NCI-H2107 (cell line): ENCODE data around the gene TEX12.

ENCODE experiments used
- DNase-seq: peaks from one replicate; lab custom pipeline; 2025; lab: John Stamatoyannopoulos, UW

The TEX12 gene

DNA sequence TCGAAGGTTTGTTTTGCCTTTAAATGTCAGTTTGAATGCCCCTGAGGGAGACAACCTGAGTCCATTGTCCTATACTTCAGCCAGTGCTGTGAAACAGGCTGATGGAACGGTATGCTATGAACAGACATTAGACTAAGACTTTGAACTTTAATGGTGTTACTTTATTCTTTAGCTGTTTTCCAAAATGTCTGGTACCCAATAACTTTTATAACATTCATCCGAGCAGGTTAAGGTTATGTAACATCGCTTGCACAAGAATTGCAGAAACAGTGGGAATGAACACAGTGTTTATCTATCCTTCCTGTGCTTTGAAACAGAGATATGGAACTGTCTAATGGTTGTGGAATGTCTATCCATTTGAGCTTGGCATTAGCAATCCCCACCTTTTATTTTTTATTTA is 46.6 kb downstream of the TEX12 start:
- DNase-seq, result no peak

DNA sequence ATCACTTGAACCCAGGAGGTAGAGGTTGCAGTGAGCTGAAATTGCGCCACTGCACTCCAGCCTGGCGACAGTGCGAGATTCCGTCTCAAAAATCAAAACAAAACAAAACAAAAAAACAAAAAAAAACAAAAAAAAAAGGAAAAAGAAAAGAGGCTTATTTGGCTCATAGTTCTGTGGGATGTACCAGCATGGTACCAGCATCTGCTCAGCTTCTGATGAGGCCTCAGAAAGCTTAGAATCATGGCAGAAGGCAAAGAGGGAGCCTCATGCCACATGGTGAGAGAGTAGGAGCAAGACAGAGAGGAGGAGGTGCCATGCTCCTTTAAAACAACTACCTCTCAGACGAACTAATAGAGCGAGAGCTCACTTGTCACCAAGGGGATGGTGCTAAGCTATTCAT is 48.4 kb downstream of the TEX12 start:
- DNase-seq, result no peak

DNA sequence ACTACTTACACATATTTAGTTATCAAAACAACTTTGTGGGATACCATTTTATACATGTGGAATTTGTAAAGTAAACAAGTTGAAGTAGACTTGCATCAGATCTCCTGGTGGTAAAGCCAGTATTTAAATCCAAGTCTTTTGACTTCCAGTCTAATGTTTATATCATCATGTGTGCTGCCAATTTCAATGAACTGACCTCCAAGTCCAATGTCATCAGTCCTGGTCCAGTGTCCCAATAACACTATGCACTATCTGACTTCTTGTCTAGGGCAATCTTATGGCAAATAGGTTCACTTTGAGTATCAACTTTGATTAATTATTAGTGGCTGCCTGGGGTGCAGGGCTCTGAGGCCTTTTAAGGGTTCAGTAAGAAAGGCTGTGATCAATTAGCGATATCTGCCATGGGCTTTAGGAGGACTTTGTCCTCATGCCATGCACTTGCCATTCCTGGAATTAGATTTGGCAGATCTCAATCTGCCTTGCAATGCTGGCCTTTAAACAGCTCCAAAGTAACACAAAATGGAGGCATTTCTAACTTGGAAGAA is 49.5 kb downstream of the TEX12 start:
- no peak for DNase-seq

DNA sequence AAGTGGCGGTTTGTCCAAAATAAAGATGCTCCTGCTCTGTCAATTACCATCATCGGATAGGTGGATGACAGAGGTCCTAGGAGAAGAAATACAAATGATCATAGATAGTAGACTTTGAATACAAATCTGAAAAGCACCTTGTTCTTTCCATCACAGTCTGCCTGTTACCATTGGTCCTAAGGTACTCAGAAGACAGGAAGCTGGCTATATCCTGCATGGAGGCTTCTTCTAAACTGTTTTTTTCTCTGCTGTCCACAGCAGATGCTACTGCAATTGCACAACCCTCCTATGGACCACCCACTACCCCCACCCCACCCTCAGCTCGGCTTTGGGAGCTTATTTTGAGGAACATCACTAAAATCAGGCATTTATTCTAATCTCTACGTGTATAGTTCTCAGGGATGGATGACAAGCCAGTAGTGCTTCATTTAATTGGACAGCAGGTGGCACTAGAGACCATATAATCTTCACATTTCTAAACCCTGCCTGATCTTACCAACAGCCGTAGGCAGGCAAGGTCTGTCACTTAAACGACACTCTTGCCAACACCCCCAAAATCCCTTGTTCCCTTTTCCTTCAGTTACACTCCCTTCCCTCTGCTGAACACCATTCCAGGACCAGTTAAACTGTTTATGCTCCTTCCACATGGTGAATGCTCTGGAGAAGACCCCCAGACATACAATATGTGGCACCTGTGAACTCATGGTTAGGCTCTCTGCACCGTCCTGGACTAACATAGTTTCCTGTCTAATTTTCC is 52.5 kb downstream of the TEX12 start:
- peak; percentile 4 for DNase-seq

DNA sequence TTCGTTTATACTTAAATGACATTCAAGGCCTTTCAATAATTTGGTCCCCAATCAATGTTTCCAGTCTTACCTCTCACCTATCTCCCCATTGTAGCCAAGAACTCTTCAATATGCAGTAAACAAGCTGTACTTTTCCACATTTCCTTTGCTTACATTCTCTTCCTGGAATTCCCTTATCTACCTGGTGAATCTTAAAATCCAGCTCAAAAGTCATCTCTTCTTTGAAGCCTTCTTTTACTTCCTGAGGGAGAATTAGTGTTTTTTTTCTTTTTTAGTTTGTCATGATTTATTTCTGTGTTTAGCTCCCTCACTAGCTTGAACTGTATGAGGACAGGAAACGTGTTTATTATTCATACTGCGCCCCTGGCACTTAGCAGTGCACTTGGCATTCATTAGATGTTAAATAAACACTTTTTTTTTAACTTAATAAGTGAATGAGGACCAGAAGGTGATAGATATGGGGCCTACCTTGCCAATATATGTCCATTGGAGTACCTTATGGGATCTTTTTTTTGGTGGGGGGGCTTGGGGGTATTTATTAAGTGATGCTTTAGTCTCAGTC is 54.2 kb downstream of the TEX12 start:
- DNase-seq, result no peak
